NCI-H2171 (cell line): ENCODE data around the gene TMEM117.
"Not testable (repeated sequence)": the region's sequence is repeated elsewhere in the genome, so short reads cannot be mapped to it uniquely, and the experiment has no call there.

Experiments used
- DNase-seq: peaks from one replicate; lab custom pipeline; 2025; lab: John Stamatoyannopoulos, UW

TMEM117 gene

DNA sequence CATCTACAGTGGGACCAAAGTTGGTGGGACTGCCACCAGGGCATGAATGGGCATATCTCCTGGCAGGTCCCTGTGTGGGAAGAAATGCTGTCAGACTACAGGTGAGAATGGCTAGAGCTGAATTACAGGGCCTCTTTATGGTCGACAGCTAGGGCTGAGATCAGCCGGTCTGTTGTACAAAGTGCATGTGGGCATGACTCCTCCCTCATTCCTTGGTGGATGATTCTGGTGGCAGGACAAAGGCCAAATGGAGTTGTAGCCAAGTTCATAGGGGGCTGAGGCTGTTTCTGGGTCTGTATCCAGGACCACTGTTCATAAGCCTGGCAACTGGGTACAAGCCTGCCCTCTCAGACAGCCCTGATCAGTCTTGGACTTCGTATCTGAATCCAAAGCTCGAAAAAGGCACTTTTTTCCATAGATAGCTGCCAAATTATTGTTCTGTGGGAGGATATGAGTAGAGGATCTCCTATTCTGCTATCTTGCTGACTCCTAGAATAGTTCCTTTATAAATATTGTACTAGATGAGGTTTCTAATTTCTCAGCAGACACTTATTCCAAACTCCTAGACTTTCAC is 460.8 kb downstream of the TMEM117 start:
- no peak for DNase-seq

DNA sequence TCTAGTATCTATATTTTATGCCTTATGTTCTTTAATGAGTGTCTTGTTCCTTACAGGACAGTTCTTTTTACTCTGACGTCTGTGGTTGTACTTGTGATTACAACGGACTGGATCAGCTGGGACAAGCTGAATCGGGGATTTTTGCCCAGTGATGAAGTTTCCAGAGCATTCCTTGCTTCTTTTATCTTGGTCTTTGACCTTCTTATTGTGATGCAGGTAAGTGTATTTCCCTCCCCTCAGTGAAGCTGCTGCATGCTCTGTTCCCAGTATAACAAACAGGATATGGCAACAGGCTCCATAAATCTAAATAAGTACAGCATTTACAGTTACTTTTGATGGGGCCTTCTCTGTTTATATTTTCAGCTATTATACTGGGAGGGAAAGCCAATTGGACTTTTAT is 463.6 kb downstream of the TMEM117 start:
- no peak for DNase-seq

DNA sequence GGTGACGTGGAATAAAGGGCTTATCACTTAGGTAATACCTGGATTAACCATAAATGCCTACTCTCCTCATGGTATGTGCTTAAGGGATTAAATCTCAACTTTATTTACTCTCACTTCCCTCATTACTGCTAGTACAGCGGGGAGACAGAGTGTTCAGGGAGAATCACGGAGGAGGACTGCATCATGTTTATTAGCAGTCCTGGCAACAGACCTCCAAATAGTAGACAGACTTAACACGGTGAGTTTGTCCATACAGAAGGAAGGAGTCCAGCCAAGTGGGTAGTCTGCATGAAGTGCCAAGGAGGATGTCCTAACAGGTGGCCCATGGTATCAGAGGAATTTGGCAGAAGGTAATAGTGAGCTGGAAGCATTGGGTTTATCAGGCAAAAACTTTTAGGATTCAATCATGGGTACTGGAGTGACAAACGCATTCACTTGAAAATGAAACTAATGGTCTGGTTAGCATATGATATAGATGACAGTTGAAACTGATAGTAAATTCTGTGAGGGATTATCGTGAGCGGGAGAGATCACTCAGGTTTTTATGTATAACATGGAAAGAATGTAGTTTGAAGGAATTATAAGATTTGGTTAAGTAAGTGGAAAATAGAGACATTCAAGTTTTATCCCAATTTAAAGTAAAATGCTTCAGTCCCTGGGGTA is 471.8 kb downstream of the TMEM117 start:
- no peak for DNase-seq

DNA sequence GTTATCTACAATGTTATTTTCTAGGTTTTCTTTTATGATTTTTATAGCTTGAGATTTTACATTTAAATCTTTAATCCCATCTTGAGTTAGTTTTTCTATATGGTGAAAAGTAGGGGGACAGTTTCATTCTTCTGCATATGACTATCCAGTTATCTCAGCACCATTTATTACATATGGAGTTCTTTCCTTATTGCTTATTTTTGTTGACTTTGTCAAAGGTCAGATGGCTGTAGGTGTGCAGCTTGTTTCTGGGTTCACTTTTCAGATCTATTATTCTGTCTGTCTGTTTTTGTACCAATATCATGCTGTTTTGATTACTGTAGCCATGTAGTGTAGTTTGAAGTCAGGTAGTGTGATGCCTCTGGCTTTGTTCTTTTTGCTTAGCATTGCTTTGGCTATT is 477.3 kb downstream of the TMEM117 start:
- no peak for DNase-seq

DNA sequence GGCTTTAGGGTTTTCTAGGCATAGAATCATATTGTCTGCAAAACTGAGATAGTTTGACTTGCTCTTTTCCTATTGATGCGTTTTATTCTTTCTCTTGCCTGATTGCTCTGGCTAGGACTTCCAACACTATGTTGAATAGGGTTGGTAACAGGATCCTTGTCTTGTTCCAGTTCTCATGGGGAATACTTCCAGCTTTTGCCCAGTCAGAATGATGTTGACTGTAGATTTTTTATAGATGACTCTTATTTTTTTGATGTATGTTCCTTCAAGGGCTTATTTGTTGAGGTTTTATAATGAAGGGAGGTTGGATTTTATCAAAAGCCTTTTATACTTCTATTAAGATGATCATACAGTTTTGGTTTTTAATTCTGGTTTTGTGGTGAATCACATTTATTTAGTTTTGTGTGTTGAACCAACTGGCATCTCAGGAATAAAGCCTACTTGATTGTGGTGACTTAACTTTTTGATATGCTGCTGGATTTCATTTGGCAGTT is 478.2 kb downstream of the TMEM117 start:
- no peak for DNase-seq

DNA sequence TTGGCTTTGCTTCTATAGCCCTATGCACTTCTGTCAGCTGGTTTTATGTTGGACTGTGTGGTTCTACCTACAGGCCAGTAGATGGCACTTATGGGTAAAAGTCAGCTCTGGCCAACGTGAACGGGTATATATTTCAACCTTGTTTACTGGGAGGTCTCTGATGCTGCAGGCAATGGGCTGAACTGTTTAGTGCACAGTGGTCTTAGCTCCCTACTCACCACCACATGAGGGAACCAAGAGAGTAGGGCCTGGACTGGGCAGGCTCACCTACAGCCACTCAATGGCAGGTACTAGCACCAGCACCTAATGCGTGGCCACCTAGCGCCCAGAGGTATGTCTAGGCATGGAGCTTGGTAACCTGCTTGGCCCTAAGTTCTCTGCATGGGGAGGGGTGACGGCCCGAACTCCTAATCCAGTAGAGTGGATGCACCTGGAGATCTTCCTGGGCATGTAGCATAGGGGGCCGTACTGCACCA is 481.8 kb downstream of the TMEM117 start:
- DNase-seq, result peak; percentile 10

DNA sequence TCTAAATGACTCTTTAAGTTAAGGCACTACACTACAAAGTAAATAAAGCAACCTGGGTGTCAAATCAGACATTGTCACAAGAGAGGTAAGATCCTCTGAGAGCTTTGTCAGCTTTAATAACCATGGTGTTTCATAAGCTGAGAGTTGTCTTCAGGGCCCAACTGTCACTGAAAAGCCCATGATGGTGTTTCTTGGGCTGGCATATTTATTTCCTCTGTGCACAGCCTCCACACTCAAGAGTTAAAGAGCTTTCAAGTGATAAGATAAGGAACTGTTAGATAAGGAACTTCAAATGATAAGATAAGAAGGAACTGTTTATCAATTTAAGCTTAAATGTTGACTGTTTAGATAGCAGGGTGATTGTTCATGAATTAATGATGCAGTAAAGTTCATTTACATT is 495.4 kb downstream of the TMEM117 start:
- no peak for DNase-seq

DNA sequence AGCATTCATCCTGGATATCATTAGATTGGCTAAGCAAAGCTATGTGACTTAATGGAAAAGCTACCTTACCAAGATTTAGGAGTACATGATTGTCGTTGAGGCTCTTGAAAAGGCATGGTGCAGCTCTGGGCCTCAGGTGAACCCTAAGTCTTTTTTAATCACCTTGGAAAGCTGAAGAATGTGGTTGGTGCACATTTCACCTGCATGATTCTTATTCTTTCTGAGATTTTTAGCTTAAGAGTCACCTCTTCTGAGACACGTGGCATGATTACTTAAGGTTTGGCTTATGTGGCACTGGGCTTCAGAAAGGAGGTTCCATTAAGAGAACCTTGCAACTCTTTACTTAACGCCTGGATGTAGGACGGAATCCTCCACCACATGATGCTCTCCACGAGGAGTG is 498.5 kb downstream of the TMEM117 start:
- DNase-seq, result no peak

DNA sequence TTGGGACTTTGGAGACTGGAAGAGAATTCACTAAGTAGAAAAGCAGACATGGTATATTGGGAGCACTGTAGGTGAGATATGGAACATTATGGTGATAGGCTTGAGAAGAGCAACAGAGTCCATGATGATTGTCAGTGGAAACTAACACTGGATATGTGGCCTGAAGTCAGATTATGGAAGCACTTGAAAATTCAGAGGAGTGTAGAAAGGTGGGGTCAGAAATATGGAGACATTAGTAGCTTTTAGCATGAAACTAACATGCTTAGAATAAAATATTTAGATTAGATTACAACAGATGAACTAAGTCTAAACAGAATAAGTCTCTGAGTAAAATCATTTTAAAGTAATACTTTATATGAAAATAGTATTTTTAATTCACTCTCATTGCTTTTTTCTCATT is 499.1 kb downstream of the TMEM117 start:
- DNase-seq, result no peak

DNA sequence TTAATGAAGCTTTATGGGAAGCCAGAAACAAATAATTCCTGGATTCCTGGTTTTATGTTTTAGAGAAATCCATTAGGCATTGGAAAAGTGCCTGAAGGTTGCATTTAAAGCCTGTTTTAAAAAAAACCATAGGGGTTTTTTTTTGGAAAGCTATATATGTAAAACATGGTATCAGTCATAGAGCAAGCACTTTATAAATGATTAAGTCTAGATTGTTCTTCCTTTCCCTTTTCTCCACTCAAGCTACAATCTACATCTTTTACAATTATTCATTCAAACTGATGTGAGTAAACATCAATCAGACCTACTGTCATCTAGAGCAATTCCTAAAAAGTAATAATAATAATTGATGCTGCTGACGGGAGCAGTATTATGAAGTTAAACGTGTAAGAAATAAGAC is 500.7 kb downstream of the TMEM117 start:
- DNase-seq, result no peak

DNA sequence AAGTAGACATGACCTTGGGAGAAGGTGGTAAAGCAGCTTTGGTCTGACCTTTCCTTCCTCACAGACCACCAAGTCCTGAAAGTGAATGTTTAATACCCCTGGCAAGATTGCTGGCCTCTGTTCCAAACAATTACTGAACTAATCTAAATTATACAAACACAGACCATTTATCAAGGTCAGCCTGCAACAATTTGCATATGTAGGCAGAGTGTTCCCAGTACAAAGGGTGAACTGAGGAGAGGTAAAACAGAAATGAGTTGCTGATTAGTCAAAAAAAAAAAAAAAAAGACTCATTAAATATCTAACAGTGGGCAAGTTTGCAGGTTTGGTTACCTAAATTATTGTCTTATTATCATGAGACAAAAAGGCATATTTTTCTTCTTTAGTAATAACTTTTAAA is 506.5 kb downstream of the TMEM117 start:
- DNase-seq, result no peak

DNA sequence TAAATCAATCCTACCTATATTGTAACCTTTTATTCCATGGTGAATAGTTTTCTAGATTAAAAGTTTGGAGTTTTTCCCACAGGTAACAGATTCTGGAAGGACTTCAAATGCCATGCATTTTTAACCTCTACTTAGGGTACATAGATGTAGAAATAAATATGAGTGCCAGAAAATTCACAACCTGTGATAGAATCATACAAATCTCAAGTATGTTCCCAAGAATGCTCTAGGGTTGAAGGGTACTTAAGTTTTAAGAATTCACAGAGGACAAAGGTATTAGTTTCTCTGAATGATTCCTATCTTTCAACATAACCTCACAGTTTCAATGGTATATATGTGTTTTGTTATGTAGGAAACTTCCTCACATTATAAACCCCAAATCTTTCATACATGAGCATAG is 511.3 kb downstream of the TMEM117 start:
- no peak for DNase-seq

DNA sequence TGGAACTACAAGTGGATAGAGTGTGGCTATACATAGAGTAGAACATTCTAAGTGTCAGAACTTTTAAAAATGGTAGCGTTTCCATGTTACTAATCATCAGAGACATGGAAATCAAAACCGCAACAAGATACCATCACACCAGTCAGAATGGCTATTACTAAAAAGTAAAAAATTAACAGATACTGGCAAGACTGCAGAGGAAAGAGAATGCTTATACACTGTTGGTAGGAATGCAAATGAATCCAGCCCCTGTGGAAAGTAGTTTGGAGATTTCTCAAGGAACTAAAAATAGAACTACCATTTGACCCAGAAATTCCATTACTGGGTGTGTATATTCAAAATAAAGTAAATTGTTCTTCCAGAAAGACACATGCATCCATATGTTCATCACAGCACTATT is 521.6 kb downstream of the TMEM117 start:
- DNase-seq, result no peak

DNA sequence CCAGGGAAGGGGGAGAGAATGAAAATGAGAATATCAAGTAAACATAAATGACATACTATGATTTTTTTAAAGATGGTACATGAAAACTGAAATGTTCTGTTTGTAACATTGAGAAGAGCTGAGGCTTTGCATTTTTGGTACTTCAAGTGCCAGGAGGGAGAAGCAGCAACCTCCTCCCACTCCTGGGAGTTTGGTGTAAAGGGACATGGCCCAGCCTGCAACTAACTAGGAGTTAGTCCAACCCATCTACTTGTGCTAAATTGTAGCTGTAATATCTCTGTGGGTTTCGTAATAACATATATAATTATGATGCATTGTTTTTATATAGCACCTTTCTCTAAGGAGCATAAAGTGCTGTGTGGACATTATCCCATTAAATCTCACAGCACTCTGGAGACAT is 522.8 kb downstream of the TMEM117 start:
- no peak for DNase-seq

DNA sequence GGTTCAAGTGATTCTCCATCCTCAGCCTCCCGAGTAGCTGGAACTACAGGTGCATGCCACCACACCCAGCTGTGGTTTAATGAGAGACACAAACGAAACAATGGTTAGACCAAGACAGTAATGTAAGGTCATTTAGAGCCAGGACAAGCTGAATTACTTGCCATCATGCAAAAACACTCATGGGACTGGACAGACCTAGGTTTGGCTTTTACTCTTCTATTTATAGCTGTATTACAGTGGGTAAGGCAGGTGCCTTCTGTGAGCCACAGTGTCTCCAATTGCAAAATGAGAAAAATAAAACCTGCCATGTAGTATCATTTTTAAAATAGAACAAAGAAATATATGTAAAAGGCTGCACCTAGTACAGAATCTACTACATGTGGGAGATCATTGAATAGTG is 527.1 kb downstream of the TMEM117 start:
- DNase-seq, result no peak

DNA sequence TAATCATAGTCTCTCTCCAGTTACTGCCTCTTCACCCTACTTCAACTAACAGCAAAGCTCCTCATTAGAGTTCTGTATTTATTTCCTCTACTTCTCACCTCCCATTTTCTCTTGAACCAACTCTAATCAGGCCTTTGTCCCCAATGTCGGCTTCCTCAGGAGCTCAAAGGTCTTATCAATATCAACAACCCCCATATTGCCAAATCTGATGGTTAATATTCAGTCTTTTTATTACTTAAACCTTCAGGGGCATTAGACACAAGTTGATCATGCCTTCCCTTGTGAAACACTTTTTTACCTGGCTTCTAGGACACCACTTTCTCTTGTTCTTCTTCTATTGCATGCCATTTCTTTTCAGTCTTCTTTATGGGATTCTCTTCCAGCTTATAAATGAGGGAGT is 531.3 kb downstream of the TMEM117 start:
- no peak for DNase-seq

DNA sequence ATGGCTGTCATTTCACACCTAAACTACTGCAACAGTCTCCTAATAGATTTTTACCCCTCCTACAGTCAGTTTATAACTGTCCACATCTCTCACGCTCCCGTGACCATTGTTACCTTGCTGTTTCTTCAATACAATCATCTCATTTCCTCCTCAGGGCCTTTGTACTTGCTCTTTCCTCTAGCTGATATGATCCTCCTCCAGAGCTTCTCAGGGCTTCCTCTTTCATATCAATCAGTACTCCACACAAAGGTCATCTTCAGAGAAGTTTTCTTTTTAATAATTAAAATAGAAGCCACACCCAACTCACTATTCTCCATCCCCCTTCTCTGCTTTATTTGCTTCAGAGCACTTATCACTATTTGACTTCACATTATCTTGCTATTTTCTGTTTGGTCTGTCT is 532.0 kb downstream of the TMEM117 start:
- no peak for DNase-seq

DNA sequence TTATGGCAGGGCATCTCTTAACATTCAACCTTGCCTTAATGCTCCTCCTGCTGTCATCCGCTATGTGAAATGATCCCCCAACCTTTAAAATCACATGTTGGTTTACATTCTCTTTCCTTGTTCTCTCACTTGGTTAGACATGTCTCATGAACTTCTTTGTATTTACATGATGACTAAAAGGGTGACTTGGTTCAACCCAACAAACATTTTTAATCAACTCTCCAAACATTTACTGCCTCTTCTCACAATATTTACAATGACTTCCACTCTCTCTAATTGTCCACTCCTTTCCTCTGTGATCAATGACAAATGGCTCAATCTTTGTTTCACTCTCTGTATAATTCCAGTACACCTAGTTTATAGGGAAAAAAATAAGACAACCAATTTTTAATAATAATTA is 534.1 kb downstream of the TMEM117 start:
- no peak for DNase-seq

DNA sequence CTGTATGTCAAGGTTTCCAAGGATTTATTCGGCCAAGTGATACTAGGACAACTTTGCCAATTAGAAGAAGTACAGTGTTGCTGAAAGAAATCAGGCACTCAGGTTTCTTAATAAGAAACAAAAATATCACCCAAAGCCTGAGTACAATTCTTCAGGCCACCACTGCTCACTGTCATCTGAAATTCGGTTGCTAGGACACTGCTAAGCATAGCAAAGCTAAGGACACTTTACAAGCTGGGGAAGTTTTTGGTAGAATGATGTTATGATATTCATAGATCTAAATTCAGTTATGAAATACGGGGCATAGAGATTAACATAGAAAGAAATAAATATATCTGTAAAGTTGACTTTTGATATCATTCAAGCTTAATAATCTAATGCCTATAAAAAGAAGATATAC is 535.1 kb downstream of the TMEM117 start:
- no peak for DNase-seq

DNA sequence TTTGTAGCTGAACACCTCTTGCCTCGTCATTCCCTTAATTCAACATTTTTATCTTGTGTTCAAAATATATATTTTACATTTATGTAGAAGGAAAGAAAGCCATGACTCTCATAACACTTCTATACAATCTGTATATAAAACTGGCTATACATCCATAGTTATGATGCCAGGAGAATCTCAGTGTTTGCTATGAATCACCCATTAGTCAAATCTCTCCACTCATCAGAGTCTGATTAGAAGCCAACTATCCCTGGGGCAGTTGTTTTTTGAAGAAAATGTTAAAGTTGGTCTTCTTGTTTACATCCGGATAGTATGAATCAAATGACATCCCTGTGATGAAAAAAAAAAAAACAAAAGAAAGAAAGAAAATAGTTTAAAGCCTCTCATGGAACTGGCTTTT is 536.4 kb downstream of the TMEM117 start:
- DNase-seq, result no peak

DNA sequence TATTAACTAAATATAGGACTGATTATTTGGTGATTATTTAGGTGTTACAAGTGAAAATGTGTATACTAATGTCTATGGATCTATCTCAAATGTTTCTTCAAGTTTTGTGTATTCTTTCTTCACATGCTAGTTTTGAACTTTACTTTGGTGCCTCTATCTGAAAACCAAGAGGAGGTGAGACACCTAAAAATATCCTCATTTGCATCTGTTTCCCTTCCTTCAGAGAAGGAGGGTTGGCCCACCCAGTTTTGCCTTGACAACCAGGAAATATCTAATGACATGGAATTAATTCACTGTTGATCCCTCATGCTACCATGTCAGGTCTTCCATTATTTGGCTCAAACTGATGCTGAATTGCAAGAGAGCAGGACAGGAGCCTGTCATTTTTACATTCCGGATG is 539.8 kb downstream of the TMEM117 start:
- DNase-seq, result no peak

DNA sequence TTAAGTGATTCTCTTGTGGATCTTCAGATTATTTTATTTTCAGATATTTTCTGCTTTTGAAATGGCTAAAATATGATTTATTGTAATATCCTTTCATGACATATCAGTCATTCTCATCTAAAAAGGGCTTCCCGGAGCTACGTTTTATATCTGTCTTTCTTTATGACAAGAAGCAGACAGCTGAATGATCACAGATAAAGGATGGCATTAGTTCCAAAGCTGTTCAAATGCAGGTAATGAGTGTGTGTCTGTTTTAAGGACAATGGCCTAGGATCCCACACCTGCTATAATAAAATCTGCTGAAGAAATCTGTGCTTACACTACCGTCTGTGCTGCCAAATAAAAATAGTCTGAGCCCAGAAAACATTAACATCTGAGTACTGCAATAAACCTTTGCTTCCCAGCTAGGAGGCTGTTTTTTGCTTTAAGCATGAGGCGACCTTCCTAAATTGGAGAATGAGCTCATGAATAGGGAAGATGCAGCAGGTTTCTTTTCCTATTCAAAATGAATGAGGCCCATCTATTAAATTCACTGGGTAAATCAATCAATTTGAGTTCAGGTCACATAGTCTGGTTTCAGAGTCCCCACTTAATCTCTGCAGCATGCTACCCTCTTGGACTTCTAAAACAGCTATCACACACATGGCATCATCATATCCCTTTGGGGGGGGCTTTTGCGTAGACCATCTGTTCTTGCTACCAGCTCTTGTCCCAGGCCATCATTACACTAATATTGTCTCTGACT is 541.7 kb downstream of the TMEM117 start:
- no peak for DNase-seq

DNA sequence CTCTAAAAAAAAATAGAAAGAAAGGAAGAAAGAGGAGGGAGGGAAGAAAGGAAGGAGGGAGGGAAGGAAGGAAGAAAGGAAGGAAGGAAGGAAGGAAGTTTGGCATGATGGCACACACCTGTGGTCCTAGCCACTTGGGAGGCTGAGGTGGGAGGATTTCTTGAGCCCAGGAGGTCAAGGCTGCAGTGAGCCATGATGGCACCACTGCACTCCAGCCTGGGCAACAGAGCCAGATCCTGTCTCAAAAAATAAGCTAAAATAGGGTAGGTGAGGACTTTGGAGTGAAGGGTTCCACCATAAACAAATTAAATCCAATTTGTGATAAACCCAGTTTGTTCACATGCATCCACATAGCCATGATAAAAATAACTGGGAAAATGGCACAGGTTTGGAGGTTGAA is 543.2 kb downstream of the TMEM117 start:
- not testable (repeated sequence) for DNase-seq
